ENCODE data around the gene RNASEH2A. TPM values are rescaled to one million over a fixed set of nuclear protein-coding genes. Genes with fewer than 3 reads are reported as not detected.

RNASEH2A gene
- total RNA-seq, 2 experiments from 2014 or later = 61.9 to 66.8 TPM

- peak overlapping the region; percentile 94 for H3K4me3 Mint-ChIP-seq
- POLR2A ChIA-PET = interaction anchor here (0.8 to 3.4 kb wide), 4 partner anchors 12 to 363 kb away, joined by 4 to 26 read pairs (median 5); partner anchors contain the start of gene TNPO2
- CTCF ChIA-PET = interaction anchor here (0.9 to 5.0 kb wide), 5 partner anchors 12 to 32 kb away, joined by 3 to 41 read pairs (median 5); partner anchors contain the start of gene RNASEH2A
- H3K27me3 Mint-ChIP-seq = no peaks in the 10 kb centered on the region
- H3K9me3 Mint-ChIP-seq = no peaks in the 10 kb centered on the region
- H3K36me3 Mint-ChIP-seq = peaks cover 26% of the 10 kb centered on the region
- peaks cover 14% of the 10 kb centered on the region for H3K4me1 Mint-ChIP-seq (ENCODE audit: low read depth)
- peak; percentile 64 for DNase-seq
- H3K27ac Mint-ChIP-seq = peak overlapping the region; percentile 99
- intact Hi-C loops (cut with micrococcal nuclease) = no loop called here
These were observed 17.1 kb upstream of the RNASEH2A start for GRCh38 chr19:12789098-12789903.

DNA sequence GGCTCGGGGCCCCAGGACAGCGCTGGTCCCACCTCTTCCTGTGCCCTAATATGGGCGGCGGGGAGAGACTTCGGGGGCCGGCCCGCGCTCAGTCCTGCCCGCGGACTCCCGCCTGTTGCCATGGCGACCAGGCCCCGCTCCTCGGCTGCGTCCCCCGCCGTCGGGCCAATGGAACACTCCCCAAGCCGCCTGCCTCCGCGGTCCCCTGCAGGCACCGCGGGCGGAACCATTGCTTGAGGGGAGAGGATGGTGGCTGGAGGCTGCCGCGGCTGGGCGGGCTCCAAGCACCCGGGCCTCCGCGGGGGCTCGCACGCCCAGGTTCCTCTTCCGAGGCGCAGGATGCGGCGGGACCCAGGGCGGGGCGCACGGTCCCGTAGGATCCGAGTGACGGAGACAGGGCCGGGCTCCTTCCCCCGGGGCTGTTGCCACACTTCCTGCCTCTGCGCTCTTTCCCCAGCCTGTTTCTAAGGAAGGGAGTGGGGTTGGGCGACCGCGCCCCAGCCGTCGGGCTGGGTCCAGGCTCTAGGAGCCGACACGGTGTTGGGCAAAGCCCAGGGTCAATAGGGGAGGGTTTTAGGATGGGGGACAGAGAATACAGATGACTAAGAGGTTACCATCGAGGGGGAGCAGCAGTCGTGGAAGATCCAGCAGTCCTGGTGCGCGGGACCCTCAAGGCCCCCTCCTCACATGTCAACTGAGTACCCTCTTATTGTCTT, 16.3 kb upstream of the RNASEH2A start:
- POLR2A ChIA-PET = interaction anchor here (0.6 to 5.5 kb wide), 5 partner anchors 8 to 362 kb away, joined by 3 to 89 read pairs (median 26); no protein-coding TSS in a partner anchor
- CTCF ChIA-PET = interaction anchor here (1.7 to 18.0 kb wide), 5 partner anchors 13 to 26 kb away, joined by 4 to 636 read pairs (median 41); partner anchors contain the start of genes HOOK2 and RNASEH2A
- peak; percentile 98 for DNase-seq
- Mint-ChIP-seq H3K4me1 (ENCODE audit: low read depth) (peaks cover 20% of the 10 kb centered on the region), H3K4me3 (peak overlapping the region; percentile 94), H3K27ac (peak overlapping the region; percentile 99), H3K27me3 (no peaks in the 10 kb centered on the region), H3K9me3 (no peaks in the 10 kb centered on the region), H3K36me3 (peaks cover 29% of the 10 kb centered on the region)
- intact Hi-C loops (cut with micrococcal nuclease) = loop anchor here (2.0 to 5.0 kb wide), 7 partner anchors 53 to 1057 kb away; partner anchors contain the start of genes CALR, GET3, IER2 and STX10

GRCh38 chr19:12790628-12791344, 15.6 kb upstream of the RNASEH2A start:
- DNase-seq = peak; percentile 44
- intact Hi-C loops (cut with micrococcal nuclease) = loop anchor here (1.0 to 5.0 kb wide), 9 partner anchors 8 to 1057 kb away; partner anchors contain the start of genes CALR, GET3, IER2 and STX10
- Mint-ChIP-seq H3K27me3 (no peaks in the 10 kb centered on the region), H3K36me3 (peaks cover 29% of the 10 kb centered on the region), H3K27ac (peak overlapping the region; percentile 99), H3K4me3 (peak overlapping the region; percentile 94), H3K9me3 (no peaks in the 10 kb centered on the region), H3K4me1 (ENCODE audit: low read depth) (peaks cover 25% of the 10 kb centered on the region)
- POLR2A ChIA-PET = interaction anchor here (0.6 to 5.5 kb wide), 15 partner anchors 9 to 1056 kb away, joined by 3 to 89 read pairs (median 5); partner anchors contain the start of genes HOOK2, RAD23A, THSD8 and TNPO2
- CTCF ChIA-PET = interaction anchor here (0.7 to 18.0 kb wide), 7 partner anchors 8 to 175 kb away, joined by 3 to 636 read pairs (median 7); partner anchors contain the start of genes HOOK2 and TNPO2

DNA sequence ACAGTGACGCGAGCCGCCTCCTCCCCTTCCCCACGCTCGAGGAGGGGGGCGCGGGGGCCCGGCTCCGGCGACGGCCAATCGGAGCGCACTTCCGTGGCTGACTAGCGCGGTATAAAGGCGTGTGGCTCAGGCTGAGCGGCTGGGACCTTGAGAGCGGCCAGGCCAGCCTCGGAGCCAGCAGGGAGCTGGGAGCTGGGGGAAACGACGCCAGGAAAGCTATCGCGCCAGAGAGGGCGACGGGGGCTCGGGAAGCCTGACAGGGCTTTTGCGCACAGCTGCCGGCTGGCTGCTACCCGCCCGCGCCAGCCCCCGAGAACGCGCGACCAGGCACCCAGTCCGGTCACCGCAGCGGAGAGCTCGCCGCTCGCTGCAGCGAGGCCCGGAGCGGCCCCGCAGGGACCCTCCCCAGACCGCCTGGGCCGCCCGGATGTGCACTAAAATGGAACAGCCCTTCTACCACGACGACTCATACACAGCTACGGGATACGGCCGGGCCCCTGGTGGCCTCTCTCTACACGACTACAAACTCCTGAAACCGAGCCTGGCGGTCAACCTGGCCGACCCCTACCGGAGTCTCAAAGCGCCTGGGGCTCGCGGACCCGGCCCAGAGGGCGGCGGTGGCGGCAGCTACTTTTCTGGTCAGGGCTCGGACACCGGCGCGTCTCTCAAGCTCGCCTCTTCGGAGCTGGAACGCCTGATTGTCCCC, 14.9 kb upstream of the RNASEH2A start, which contains the start of gene JUNB:
Gene JUNB, plus strand, starts transcription at position 142 of the 706 bp plus-strand sequence. Its CDS starts 286 bp downstream, at position 428.
- ChIA-PET CTCF (interaction anchor here (0.7 to 18.0 kb wide), 8 partner anchors 9 to 174 kb away, joined by 3 to 636 read pairs (median 6); partner anchors contain the start of genes HOOK2 and TNPO2), POLR2A (interaction anchor here (0.9 to 5.5 kb wide), 17 partner anchors 9 to 1055 kb away, joined by 3 to 89 read pairs (median 5); partner anchors contain the start of genes HOOK2, RAD23A, THSD8 and TNPO2)
- H3K4me1 Mint-ChIP-seq (ENCODE audit: low read depth) = peaks cover 32% of the 10 kb centered on the region
- peak within 1 kb of the TSS; percentile 99 for H3K27ac Mint-ChIP-seq
- no peaks in the 10 kb centered on the region for H3K27me3 Mint-ChIP-seq
- peak within 1 kb of the TSS; percentile 94 for H3K4me3 Mint-ChIP-seq
- H3K36me3 Mint-ChIP-seq = peaks cover 30% of the 10 kb centered on the region
- peak; percentile 98 for DNase-seq
- intact Hi-C loops (cut with micrococcal nuclease) = loop anchor here (1.0 to 5.0 kb wide), 9 partner anchors 9 to 1056 kb away; partner anchors contain the start of genes CALR, GET3, IER2 and STX10
- no peaks in the 10 kb centered on the region for H3K9me3 Mint-ChIP-seq

DNA sequence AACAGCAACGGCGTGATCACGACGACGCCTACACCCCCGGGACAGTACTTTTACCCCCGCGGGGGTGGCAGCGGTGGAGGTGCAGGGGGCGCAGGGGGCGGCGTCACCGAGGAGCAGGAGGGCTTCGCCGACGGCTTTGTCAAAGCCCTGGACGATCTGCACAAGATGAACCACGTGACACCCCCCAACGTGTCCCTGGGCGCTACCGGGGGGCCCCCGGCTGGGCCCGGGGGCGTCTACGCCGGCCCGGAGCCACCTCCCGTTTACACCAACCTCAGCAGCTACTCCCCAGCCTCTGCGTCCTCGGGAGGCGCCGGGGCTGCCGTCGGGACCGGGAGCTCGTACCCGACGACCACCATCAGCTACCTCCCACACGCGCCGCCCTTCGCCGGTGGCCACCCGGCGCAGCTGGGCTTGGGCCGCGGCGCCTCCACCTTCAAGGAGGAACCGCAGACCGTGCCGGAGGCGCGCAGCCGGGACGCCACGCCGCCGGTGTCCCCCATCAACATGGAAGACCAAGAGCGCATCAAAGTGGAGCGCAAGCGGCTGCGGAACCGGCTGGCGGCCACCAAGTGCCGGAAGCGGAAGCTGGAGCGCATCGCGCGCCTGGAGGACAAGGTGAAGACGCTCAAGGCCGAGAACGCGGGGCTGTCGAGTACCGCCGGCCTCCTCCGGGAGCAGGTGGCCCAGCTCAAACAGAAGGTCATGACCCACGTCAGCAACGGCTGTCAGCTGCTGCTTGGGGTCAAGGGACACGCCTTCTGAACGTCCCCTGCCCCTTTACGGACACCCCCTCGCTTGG, 14.1 kb upstream of the RNASEH2A start:
- Mint-ChIP-seq H3K4me1 (ENCODE audit: low read depth) (peaks cover 30% of the 10 kb centered on the region), H3K4me3 (peak overlapping the region; percentile 94), H3K27ac (peak overlapping the region; percentile 99), H3K9me3 (no peaks in the 10 kb centered on the region), H3K27me3 (no peaks in the 10 kb centered on the region), H3K36me3 (peaks cover 32% of the 10 kb centered on the region)
- intact Hi-C loops (cut with micrococcal nuclease) = loop anchor here (5.0 kb wide), 5 partner anchors 70 to 1055 kb away; partner anchors contain the start of genes IER2, STX10, TNPO2 and ZNF490
- peak; percentile 85 for DNase-seq
- CTCF ChIA-PET = interaction anchor here (0.7 to 18.0 kb wide), 9 partner anchors 9 to 173 kb away, joined by 3 to 636 read pairs (median 6); partner anchors contain the start of genes GET3, HOOK2 and TNPO2
- POLR2A ChIA-PET = interaction anchor here (0.6 to 5.5 kb wide), 19 partner anchors 9 to 1292 kb away, joined by 3 to 89 read pairs (median 5); partner anchors contain the start of genes RAD23A, RNASEH2A, THSD8 and TNPO2

GRCh38 chr19:12792853-12793289, 13.5 kb upstream of the RNASEH2A start:
- intact Hi-C loops (cut with micrococcal nuclease) = loop anchor here (5.0 kb wide), 5 partner anchors 71 to 1054 kb away; partner anchors contain the start of genes IER2, STX10, TNPO2 and ZNF490
- Mint-ChIP-seq H3K4me1 (ENCODE audit: low read depth) (peaks cover 30% of the 10 kb centered on the region), H3K27me3 (no peaks in the 10 kb centered on the region), H3K27ac (peak overlapping the region; percentile 99), H3K9me3 (no peaks in the 10 kb centered on the region), H3K36me3 (peaks cover 32% of the 10 kb centered on the region), H3K4me3 (peak overlapping the region; percentile 94)
- DNase-seq = no peak
- ChIA-PET CTCF (interaction anchor here (1.0 to 18.0 kb wide), 6 partner anchors 8 to 59 kb away, joined by 3 to 636 read pairs (median 6); partner anchors contain the start of genes GET3 and HOOK2), POLR2A (interaction anchor here (0.7 to 5.5 kb wide), 11 partner anchors 9 to 362 kb away, joined by 3 to 89 read pairs (median 10); partner anchors contain the start of genes PRDX2, RNASEH2A, THSD8 and TNPO2)

DNA sequence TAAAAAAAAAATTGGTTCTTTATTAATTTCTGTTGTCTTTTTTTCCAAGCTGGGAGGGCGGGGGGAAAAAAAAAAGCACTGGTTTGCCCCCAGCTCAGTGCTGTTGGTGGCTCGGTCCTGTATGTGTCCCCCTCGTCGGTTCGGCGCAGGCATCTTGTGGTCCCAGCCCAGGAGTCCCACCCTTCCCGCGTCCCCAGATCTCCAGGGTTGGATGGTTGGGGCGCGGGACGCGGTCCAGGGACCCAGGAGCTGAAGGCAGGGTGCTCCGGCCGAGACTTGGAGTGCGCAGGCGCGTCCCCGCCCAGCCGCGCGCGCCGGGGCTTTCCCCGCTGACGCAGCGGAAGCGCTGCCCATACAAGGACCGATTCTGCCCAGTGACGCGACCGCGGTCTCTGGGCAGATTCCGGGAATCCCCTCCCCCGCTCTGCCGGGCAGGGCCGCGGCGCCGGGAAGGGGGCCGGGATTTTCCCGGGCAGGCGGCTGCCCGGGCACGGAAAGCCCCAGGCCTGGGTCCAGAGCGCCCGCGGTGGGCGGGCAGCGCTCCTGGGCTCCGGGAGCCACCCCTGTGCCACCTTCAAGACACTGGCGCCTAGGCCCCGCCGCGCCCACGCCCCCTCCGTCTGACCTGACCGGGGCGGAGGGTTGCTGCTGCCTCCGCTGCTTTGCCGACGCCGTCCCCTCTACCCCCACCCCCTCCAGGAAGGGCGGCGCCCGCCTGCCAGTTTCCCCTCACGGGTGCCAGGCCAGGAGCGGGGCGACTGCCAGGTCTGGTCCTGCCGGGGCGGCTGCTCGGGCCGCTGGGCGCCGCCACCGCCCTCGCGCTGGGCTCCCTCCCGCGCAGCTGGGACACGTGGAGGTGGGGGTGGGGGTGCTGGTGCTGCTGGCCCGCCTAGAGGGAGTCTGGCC, 12.8 kb upstream of the RNASEH2A start:
- intact Hi-C loops (cut with micrococcal nuclease) = loop anchor here (5.0 kb wide), 5 partner anchors 71 to 1054 kb away; partner anchors contain the start of genes IER2, STX10, TNPO2 and ZNF490
- Mint-ChIP-seq H3K9me3 (no peaks in the 10 kb centered on the region), H3K27ac (peak overlapping the region; percentile 99), H3K4me3 (peak overlapping the region; percentile 94), H3K4me1 (ENCODE audit: low read depth) (peaks cover 24% of the 10 kb centered on the region), H3K36me3 (peaks cover 32% of the 10 kb centered on the region), H3K27me3 (no peaks in the 10 kb centered on the region)
- ChIA-PET POLR2A (interaction anchor here (0.7 to 5.5 kb wide), 11 partner anchors 8 to 361 kb away, joined by 3 to 89 read pairs (median 17); partner anchors contain the start of genes PRDX2, RNASEH2A, THSD8 and TNPO2), CTCF (interaction anchor here (0.6 to 18.0 kb wide), 6 partner anchors 11 to 60 kb away, joined by 3 to 636 read pairs (median 4); partner anchors contain the start of genes GET3, HOOK2 and TRIR)
- DNase-seq = peak; percentile 95

DNA sequence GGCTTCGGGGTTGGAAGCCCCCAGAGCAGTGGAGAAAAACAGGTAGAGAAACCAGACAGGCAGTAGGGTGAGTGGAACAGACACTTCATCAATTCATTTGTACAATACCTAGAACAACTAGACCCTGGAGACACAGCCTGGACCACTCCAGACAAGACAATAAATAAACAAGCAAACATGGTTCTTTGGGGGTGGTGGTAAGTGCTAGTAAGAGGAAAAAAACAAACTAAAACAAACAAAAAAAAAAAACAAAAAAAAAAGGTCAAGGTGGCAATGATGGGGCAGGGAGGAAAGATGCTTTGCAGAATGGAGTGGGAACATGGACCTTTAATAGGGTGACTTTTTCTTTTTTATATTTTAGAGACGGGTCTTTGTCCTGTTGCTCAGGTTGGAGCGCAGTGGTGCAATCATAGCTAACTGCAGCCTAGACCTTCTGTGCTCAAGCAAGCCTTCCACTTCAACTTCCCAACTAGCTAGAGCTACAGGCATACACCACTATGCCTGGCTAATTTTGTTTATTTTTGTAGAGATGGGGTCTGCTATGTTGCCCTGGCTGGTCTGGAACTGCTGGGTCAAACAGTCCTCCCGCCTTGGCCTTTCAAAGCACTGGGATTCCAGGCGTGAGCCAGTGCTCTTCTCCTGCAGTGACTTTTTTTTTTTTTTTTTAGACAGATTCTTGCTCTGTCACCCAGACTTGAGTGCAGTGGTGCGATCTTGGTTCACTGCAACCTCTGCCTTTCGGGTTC, 12.0 kb upstream of the RNASEH2A start:
- Mint-ChIP-seq H3K27ac (peak overlapping the region; percentile 92), H3K4me1 (ENCODE audit: low read depth) (peaks cover 24% of the 10 kb centered on the region), H3K4me3 (peak overlapping the region; percentile 81), H3K27me3 (no peaks in the 10 kb centered on the region), H3K9me3 (no peaks in the 10 kb centered on the region), H3K36me3 (peaks cover 30% of the 10 kb centered on the region)
- intact Hi-C loops (cut with micrococcal nuclease) = loop anchor here (5.0 kb wide), 5 partner anchors 72 to 1053 kb away; partner anchors contain the start of genes IER2, STX10, TNPO2 and ZNF490
- DNase-seq = peak; percentile 21
- ChIA-PET CTCF (interaction anchor here (0.9 to 18.0 kb wide), 6 partner anchors 12 to 55 kb away, joined by 3 to 636 read pairs (median 30); partner anchors contain the start of genes HOOK2 and RNASEH2A), POLR2A (interaction anchor here (0.7 to 5.5 kb wide), 4 partner anchors 11 to 130 kb away, joined by 3 to 89 read pairs (median 20); no protein-coding TSS in a partner anchor)
